Caki2 (cell line): Measurements from ENCODE around the gene NTRK1. TPM values are rescaled to one million over a fixed set of nuclear protein-coding genes. Genes with fewer than 3 reads are reported as not detected.

Experiments used
- DNase-seq: peaks from one replicate; pipeline ENCODE4 v3.0.0-alpha.2; 2015; ENCODE audit warnings: low read depth
- in situ Hi-C: cut with HindIII; loops from 2 replicates; pipeline ENCODE4 v1.10.0; 2016; ENCODE audit warnings: low sequenced_read_pairs, low pct_unique_long_range_greater_than_20kb, mixed read lengths
- total RNA-seq: library from RNA; depleted of rRNA; stranded (reverse); fragments of >200 nt; shearing (Covaris generic); gene quantifications from 2 replicates; pipeline ENCODE4 v1.2.3, GENCODE V29; 2014; ENCODE audit warnings: low replicate concordance

The NTRK1 gene
- total RNA-seq, 1 experiment from 2014 or later: not detected

DNA sequence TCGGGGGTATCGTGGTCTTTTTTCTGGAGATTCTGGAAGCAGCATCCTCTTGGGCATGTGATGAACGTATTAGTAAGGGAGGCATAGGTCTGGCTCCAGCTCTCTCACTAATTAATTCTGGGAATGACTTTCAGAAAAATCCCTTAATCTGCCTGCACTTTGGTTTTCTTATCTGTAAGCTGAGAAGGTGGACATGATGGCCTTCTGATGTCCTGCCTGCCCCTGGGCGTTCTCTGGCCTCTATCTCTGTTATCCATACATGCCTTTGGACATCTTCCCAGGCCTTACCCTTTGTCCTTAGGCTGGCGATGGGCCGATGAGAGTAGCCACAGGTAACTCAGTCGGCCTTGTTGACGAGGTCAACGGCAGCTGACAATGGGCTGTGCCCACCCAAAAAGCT is 8.8 kb downstream of the NTRK1 start:
- DNase-seq: no peak
- in situ Hi-C loops: no loop called here

DNA sequence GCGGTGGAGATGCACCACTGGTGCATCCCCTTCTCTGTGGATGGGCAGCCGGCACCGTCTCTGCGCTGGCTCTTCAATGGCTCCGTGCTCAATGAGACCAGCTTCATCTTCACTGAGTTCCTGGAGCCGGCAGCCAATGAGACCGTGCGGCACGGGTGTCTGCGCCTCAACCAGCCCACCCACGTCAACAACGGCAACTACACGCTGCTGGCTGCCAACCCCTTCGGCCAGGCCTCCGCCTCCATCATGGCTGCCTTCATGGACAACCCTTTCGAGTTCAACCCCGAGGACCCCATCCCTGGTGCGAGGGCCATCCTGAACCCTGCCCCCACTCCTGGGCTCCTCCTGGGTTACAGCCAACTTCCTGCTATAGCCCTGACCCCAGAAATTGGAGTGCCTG is 13.0 kb downstream of the NTRK1 start:
- in situ Hi-C loops: no loop called here

DNA sequence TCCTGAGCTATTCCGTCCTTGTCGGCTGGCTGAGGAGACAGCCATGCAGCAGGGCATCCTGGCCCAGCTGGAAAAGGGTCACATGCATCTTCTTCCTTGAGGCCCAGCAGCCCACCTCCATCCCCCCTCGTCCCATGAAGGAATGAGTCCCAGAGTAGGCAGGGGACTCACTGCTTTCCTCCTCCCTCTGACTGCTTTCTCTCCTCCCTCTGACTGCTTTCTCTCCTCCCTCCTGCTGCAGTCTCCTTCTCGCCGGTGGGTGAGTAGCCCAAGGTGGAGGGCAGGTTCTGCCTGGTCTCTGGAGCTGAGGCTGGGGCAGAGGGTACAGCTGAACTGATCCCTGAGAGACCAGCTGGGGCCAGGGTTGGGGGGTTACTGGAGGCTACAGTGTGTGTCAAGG is 13.5 kb downstream of the NTRK1 start:
- no peak for DNase-seq
- in situ Hi-C loops: no loop called here

More for the DNA sequence above, 13.0 kb downstream of the NTRK1 start:
- no peak for DNase-seq

DNA sequence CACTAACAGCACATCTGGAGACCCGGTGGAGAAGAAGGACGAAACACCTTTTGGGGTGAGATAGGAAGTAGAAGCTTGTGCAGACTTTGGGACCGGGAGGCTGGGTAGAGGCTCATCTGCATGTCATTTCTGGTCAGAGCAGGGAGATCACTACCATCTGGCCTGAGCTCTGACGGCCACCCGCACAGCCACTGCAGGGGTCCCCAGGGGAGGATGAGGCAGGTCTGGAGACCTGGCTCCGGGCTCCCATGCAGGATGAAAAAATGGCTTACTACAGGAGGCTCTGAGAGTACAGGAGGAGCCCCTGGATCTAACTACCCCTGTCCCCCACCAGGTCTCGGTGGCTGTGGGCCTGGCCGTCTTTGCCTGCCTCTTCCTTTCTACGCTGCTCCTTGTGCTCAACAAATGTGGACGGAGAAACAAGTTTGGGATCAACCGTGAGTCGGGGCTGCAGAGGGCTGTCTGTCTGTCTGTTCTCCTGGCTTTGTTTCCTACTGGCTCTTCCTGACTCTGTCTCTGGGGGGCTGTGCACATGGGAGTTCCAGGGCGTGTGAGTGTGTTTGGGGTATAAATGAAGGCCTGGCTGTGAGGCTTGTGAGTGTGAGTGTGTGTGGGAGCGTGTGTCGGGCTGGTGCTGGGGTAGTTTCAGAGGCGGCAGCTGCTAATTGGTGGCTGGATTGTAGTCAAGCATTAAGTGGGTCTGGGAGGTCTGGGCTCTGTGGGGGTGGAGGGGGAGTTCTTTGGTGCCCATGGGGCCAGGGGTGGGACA is 14.1 kb downstream of the NTRK1 start:
- in situ Hi-C loops: no loop called here
- no peak for DNase-seq

DNA sequence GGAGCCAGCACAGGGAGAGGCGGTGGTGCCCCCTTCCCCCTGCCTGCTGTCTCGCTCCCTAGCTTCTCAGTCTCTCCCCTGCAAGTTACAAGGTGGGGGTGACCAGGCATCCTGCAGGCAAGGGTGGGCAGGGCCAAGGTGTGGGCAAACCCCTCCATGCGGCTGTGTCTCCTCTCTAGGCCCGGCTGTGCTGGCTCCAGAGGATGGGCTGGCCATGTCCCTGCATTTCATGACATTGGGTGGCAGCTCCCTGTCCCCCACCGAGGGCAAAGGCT is 14.6 kb downstream of the NTRK1 start:
- in situ Hi-C loops: no loop called here

DNA sequence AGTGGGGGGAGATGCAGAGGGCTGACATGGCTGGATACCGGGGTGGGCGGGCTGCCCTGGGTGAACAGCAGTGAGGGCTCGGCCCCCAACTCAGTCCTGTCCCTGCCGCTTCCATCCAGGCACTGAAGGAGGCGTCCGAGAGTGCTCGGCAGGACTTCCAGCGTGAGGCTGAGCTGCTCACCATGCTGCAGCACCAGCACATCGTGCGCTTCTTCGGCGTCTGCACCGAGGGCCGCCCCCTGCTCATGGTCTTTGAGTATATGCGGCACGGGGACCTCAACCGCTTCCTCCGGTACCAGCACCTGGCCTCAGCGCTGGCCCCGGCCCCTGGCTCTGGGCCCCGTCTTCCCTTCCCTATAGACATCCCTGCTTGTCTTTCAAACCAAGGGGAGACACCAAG is 15.6 kb downstream of the NTRK1 start:
- DNase-seq: no peak
- in situ Hi-C loops: no loop called here

More for the DNA sequence above, 14.6 kb downstream of the NTRK1 start:
- DNase-seq: no peak

DNA sequence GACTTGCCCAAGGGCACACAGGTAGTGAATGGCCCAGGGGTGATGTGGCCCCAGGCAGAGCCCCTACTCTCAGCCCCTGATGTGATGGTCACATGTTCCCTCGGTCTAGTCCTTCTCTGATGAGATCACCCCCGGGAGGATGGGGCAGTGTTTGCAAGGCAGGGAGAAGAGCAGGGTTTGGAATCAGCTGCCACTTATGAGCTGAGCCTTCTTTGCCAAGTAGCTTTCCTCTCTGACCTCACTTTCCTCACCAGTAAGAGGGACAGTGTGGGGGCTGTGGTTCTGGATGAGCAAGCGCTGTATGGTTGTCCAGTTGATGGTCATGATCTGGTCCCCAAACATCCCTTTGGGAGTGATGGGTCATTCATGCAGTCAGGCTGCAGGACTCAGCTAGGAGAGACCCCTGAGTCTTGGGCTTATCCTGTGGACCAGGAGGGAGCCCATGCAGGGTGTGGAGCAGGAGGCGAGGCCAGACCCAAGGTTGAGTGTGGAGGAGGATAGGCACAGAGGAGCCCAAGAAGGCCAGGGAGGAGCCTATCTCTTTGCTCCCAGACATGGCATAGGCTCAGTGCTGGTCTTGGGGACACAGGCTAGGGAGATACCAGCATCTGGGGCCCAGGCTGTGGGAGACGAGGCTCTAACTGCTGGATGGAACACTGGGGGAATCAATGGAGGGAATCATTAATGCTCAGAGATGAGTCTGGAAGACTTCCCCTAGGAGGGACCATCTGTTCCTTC is 16.9 kb downstream of the NTRK1 start:
- no peak for DNase-seq
- in situ Hi-C loops: no loop called here

DNA sequence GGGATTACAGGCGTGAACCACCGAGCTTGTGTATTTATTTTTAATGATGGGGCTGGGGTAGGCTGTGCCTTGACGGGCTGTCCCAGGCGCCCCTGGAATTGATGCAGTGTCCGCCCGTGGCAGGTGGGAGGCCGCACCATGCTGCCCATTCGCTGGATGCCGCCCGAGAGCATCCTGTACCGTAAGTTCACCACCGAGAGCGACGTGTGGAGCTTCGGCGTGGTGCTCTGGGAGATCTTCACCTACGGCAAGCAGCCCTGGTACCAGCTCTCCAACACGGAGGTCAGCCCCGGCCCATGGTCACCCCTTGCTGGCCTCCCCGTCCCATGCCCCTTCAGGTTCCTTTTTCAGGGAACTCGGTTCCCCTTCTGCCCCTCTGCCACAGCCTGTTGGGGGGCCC is 19.2 kb downstream of the NTRK1 start:
- DNase-seq: no peak
- in situ Hi-C loops: no loop called here

DNA sequence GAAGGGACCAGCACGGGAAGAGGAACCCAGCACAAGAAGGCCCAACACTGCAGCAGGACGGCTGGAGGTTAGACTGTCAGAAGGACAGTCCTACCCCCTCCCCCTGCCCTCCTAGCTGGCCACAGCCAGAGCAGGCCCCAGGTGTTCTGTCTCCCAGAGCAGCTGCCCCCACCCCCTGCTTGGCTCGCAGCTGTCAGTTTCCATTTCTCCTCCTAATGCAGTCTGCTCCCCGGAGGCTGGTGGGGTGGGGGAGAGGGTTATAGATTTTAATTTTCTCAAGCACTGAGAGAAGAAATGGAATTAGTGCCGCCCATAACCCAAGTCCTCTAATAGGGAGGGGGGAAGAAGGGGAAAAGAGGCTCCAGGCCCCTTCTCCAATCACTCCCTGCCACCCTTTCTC is 19.8 kb downstream of the NTRK1 start:
- DNase-seq: no peak

DNA sequence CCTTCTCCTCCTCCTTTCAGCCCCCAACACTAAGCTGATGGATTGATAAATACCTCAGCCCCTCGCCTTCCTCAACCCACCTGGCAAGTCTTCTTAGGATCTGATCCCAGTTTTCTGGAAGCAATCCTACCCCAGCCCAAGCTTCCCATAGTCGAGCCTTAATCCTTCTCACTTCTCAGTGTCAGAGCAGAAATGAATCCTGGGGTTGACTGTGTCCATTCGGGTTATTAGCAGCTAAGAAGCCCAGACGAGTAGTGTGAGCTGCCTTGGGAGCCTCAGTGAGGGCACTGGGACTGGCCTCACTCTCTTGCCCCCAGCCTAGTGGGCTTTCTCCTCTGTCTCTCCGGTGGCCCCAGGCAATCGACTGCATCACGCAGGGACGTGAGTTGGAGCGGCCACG is 20.4 kb downstream of the NTRK1 start:
- no peak for DNase-seq
- in situ Hi-C loops: no loop called here

More for the DNA sequence above, 19.8 kb downstream of the NTRK1 start:
- in situ Hi-C loops: no loop called here

DNA sequence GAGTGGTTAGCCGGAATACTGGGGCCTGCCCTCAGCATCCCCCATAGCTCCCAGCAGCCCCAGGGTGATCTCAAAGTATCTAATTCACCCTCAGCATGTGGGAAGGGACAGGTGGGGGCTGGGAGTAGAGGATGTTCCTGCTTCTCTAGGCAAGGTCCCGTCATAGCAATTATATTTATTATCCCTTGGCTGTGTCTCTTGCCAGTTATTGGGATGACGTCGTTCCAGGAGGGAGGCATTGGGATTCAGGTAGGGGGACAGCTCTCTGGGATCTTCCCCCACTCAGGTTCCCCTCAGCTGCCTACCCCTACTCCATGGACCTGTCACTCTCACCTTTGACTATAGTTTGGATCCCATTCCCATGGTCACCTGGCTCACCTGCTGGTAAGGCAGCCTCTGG is 21.0 kb downstream of the NTRK1 start:
- DNase-seq: no peak
- in situ Hi-C loops: no loop called here

DNA sequence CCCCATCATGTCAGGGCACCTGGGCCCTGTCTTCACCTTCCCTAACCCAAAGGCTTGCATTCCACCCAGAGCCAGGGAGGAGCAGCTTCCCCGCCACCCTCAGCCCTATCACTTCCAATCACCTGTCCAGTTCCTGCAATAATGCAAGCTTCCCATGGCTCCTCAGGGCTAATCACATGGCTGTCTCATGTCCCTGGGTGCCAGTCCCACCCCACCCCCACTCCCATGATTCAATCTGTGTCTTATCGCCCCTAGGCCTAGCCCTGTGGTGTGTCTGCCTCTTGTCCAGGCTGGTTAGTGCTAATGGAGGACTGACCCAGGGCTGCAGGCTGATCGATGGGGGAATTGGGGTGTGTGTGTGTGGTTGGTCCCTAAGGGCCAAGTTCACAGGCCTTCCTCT is 21.9 kb downstream of the NTRK1 start:
- no peak for DNase-seq
- in situ Hi-C loops: no loop called here

DNA sequence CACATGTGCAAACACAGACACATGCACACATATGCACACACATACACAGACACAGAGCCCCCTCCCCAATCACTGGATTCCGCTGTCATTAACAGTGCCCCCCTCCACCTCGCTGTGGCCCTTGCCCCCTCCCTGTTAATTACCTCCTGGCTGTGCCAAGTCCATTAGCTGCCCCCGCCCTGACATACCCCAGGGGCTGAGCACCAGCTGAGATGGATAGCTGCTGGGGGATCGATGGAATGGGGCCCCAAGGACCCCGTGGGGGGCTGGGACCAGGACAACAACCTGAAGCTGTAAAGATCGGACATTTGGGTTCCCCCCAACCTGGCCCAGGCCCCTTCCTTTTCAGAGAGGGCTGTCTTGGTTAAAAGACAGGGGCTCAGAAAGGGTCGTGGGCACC is 23.3 kb downstream of the NTRK1 start:
- in situ Hi-C loops: no loop called here
- DNase-seq: no peak

DNA sequence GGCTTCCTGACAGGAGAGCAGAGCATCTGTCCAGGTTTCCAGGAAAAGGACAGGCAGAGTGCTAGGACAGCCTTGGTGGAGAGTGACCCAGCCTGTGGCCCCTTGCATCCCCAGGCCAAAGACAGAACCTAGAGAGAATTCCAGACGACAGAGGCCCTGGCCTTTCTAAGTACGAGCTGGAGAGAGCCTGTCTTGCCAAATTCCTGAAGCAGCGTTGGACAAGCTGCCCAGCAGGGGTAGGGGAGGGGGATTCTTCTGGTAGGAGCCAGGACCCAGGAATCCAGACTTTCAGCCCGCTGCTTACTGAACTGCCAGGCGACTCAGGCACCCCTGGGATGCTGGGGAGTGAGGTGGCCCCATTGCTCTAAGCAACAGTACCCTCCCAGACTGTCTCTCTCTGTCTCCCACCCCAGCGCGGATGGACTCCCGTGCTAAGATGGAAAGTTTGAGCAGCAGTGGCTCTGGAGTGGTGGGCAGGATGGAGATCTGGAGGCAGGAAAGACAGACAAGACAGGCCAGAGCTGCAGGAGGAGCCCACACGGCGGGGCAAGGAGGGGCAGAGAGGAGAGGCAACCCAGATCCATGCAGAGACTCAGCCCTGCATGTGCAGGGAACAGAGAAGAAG is 24.0 kb downstream of the NTRK1 start:
- no peak for DNase-seq
- in situ Hi-C loops: no loop called here

DNA sequence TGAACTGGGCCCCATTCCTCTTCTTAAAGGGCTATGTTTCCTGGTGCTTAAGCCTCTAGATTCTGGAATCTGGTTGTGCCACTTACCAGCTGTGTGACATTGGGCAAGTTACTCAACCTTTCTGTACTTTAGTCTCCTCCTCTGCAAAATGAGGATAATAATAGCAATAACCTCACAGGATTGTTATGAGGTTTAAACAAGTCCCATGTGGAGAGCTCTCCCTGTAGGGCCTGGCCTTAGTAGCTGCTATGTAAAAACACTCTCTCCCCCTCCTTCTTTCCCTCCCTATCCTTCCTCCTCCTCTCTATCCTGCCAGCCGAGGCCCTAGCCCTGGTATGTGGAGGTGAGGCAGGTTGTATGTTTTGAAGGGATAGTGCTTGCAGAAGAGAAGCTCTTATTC is 24.6 kb downstream of the NTRK1 start:
- DNase-seq: no peak
- in situ Hi-C loops: no loop called here

DNA sequence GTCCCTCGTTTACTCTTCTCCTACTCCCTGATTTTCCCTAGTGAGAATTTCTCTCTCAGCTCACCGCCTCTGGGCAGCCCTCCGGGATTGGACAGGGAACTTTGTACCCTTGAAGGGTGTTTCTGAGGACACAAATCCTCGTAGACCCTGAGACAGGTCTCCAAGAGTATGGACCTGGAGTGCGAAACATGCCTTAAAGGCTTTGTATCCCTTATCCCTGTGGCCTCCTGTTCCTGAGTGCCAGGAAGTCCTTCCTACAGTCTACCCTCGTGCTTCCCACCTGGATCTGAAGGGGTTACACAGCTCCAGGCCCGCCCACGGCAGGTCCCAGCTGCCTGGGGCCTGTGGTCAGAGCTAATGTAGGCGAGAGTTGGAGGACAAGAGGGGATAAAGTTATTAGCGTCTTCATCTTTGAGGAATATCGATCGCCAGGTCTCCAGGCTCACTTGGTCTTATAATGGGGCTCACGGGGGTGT is 25.3 kb downstream of the NTRK1 start:
- in situ Hi-C loops: no loop called here
- DNase-seq: no peak

DNA sequence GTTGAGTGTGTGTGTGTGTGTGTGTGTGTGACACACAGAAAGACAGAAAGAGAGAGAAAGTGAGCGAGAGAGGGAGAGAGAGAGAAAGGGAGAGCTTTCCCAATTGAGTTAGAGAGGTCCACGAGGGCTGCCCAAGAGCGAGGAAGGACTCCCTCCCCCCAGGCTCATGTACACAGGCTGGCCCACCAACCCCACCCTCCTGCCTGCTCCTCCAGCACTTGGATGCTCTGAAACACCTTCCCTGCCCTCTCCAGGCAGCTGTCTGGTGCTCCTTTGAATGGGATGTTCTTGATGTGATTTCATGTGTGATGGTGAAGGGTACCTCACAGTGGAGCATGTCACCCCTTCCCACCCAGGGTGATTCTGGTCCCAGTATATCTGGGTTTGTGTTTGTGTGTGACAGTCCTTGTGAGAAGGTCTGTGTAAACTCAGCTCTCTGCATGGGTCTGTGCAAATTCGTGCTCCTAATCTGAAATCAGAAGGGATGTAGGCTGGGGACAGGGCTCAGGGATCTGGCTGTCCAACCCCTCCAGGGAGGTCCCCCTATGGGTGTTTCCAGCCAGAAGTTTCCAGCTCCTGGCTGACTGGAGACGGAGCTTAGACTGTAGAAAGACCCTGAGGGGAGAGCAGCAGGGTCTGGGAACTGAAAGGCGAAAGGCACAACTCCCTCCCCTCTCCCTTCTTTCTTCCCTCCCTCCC is 26.1 kb downstream of the NTRK1 start:
- in situ Hi-C loops: no loop called here
- DNase-seq: no peak

DNA sequence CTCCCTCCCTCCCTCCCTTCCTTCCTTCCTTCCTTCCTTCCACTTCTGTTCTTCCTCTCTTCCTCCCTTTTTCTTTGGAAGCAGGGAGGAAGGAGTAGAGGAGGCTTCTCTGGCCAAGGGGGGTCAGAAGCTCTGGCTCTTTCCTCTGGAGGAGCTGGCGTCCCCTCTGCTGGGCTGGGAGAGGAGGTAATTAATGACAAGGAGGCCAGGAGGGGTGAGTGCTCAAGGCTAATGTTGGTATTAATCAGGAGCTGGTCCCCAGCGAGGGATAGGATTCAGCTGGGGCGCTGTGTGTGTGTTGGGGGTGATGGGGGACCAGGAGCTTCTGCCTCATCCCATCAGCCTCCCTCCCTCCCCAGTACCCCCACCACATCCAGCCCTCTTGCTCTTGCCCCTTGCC is 26.7 kb downstream of the NTRK1 start:
- no peak for DNase-seq
- in situ Hi-C loops: no loop called here

DNA sequence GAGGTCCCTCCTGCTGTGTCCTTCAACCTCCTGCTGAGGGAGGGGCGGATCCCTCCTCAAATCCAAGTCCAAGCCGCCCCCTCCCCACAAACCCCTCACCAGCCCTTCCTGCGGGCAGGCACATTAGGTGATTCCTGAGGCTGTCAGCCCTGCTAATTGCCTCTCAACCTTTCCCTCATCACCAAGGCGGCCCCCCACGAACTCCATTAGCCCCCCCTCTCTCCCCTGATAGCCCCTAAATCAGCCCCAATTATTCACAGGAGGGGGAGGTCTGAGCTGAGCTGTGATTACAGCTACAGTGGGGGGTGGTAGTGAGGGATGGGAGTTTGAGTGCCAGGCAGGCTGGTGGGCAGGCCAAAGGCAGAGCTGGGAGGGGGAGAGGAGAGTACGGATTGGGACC is 27.1 kb downstream of the NTRK1 start:
- in situ Hi-C loops: no loop called here
- DNase-seq: no peak
